HepG2 (cell line): ENCODE results near the gene ALG3. TPM values are rescaled to one million over a fixed set of nuclear protein-coding genes. Genes with fewer than 3 reads are reported as not detected.
A peak's percentile ranks its signal among the peaks of the same experiment; 100 is the strongest.

Experiments used
- AGO1 ChIP-seq: fragments of 200-400 bp; formaldehyde crosslinking; IDR thresholded peaks from 2 replicates; pipeline ENCODE4 v1.6.1; 2017; ENCODE audit warnings: mild to moderate bottlenecking, low read depth, low read length, moderate library complexity; ENCODE audit not compliant: poor library complexity, severe bottlenecking
- ATAD3A ChIP-seq: sonication (generic); formaldehyde crosslinking; IDR thresholded peaks from 2 replicates; pipeline ENCODE4 v1.4.0; 2020; ENCODE audit warnings: missing genetic modification reagents
- ATRX ChIP-seq: sonication (generic); formaldehyde crosslinking; IDR thresholded peaks from 2 replicates; pipeline ENCODE4 v1.4.0; 2020; ENCODE audit warnings: missing genetic modification reagents, borderline replicate concordance
- CENPT ChIP-seq: sonication (generic); formaldehyde crosslinking; IDR thresholded peaks from 2 replicates; pipeline ENCODE4 v1.8.0; 2022; ENCODE audit warnings: low read depth, mild to moderate bottlenecking, moderate library complexity, missing genetic modification reagents
- HIVEP1 ChIP-seq: sonication (generic); formaldehyde crosslinking; IDR thresholded peaks from 2 replicates; pipeline ENCODE4 v1.4.0; 2020; ENCODE audit warnings: mild to moderate bottlenecking, missing genetic modification reagents
- KDM5A ChIP-seq: fragments of 200-600 bp; sonication (generic); IDR thresholded peaks from 2 replicates; pipeline ENCODE4 v1.7.0; 2018; ENCODE audit warnings: antibody characterized with exemption, mild to moderate bottlenecking, low read length, borderline replicate concordance
- PHF20 ChIP-seq: sonication (generic); formaldehyde crosslinking; IDR thresholded peaks from 2 replicates; pipeline ENCODE4 v1.5.0; 2020; ENCODE audit warnings: mild to moderate bottlenecking, missing genetic modification reagents
- RBFOX2 ChIP-seq: fragments of 200-400 bp; formaldehyde crosslinking; IDR thresholded peaks from 2 replicates; pipeline ENCODE4 v1.6.1; 2017; ENCODE audit warnings: low read depth, mild to moderate bottlenecking, low read length
- STAG1 ChIP-seq: sonication (generic); formaldehyde crosslinking; IDR thresholded peaks from 2 replicates; pipeline ENCODE4 v1.4.0; 2020; ENCODE audit warnings: missing genetic modification reagents
- TFDP1 ChIP-seq: IDR thresholded peaks from 2 replicates; pipeline ENCODE4 v1.6.1; 2016; ENCODE audit warnings: missing compliant biosample characterization, missing genetic modification reagents, borderline replicate concordance
- ZBTB7A ChIP-seq: sonication (generic); formaldehyde crosslinking; IDR thresholded peaks from 2 replicates; pipeline ENCODE4 v1.8.0; 2022; ENCODE audit warnings: mild to moderate bottlenecking, missing genetic modification reagents
- ZFP36 ChIP-seq: fragments of 150-350 bp; IDR thresholded peaks from 2 replicates; pipeline ENCODE4 v1.6.1; 2018; ENCODE audit warnings: borderline replicate concordance, low read length, low read depth; ENCODE audit not compliant: partially characterized antibody
- ZNF333 ChIP-seq: sonication (generic); formaldehyde crosslinking; IDR thresholded peaks from 2 replicates; pipeline ENCODE4 v1.4.0; 2020; ENCODE audit warnings: mild to moderate bottlenecking, missing genetic modification reagents, borderline replicate concordance
- ZNF343 ChIP-seq: sonication (generic); formaldehyde crosslinking; IDR thresholded peaks from 2 replicates; pipeline ENCODE4 v1.4.0; 2020; ENCODE audit warnings: mild to moderate bottlenecking, missing genetic modification reagents
- ZNF572 ChIP-seq: sonication (generic); formaldehyde crosslinking; IDR thresholded peaks from 2 replicates; pipeline ENCODE4 v1.5.1; 2020; ENCODE audit warnings: mild to moderate bottlenecking, missing genetic modification reagents
- ZNF782 ChIP-seq: sonication (generic); formaldehyde crosslinking; IDR thresholded peaks from 2 replicates; pipeline ENCODE4 v1.4.0; 2020; ENCODE audit warnings: missing genetic modification reagents, mild to moderate bottlenecking, borderline replicate concordance
- ZSCAN9 ChIP-seq: IDR thresholded peaks from 2 replicates; pipeline ENCODE4 v1.6.1; 2016; ENCODE audit warnings: borderline replicate concordance
- polyA plus RNA-seq, 8 experiments: library from polyadenylated mRNA; depleted of rRNA in 3 of 8; stranded (reverse) in 7 of 8; unstranded in 1 of 8; fragments of >200 nt; fragmentation: Illumina TruSeq in 4 of 8; extraction: Trizol in 4 of 8; gene quantifications; 2 replicates each; pipeline versions ENCODE4 v1.2.1 to v1.2.3, GENCODE V29; 2011 to 2016; ENCODE audit warnings: low read depth in 4 of 8, missing spikeins in 1 of 8, mixed read lengths in 1 of 8; ENCODE audit not compliant: insufficient read depth in 1 of 8
- total RNA-seq, 5 experiments: library from RNA; depleted of rRNA; stranded (reverse); fragments of >200 nt; fragmentation: Illumina TruSeq; extraction: Trizol; gene quantifications; 2 replicates each; pipeline ENCODE4 v1.2.3, GENCODE V29; 2016; ENCODE audit warnings: low read depth in 1 of 5

ALG3 gene
- total and polyA plus RNA-seq, 2 of the 13 experiments (the other 11 are each of a cell fraction or from before 2014, with no cell fraction given) = 46.6 to 57.1 TPM

GRCh38 chr3:184229394-184230080 is 19.2 kb downstream of the ALG3 start, which contains the start of gene VWA5B2 (continued):
- TF ChIP-seq ZSCAN9 (CRISPR knock-in tag) = no peak
- TF ChIP-seq ATRX = no peak
- TF ChIP-seq ZFP36 = no peak
- TF ChIP-seq KDM5A = no peak
- no peak for TF ChIP-seq HIVEP1 (CRISPR knock-in tag)
- TF ChIP-seq ATAD3A (CRISPR knock-in tag) = no peak
- TF ChIP-seq PHF20 (CRISPR knock-in tag) = no peak
- TF ChIP-seq ZNF572 (CRISPR knock-in tag) = no peak
- TF ChIP-seq ZNF782 (CRISPR knock-in tag) = no peak
- no peak for TF ChIP-seq ZNF333
- TF ChIP-seq ZNF343 = no peak
- 0 out of 2 replicates have a peak, but pooled peaks have one; percentile 9 for TF ChIP-seq ZBTB7A (CRISPR knock-in tag)
- no peak for TF ChIP-seq CENPT
- TF ChIP-seq RBFOX2 = peak; percentile 30; the same call in 1 of the 2 replicates
- no peak for TF ChIP-seq TFDP1 (CRISPR knock-in tag)
- no peak for TF ChIP-seq STAG1 (CRISPR knock-in tag)
- no peak for TF ChIP-seq AGO1
- TF ChIP-seq, all 625 proteins: peak for 35
